Panc1 (cell line): Measurements from ENCODE around the gene C1orf105. TPM values are rescaled to one million over a fixed set of nuclear protein-coding genes. Genes with fewer than 3 reads are reported as not detected.

Experiments used
- ATAC-seq: fragments of 200-7000 bp; cut with Tn5 transposase; 2 replicates; pipeline ENCODE4 v1.9.1; 2020; ENCODE audit warnings: mild to moderate bottlenecking, moderate library complexity
- BruUV-seq: library from RNA; stranded (reverse); fragments of 400-500 nt; replicated peaks from 2 replicates; lab custom pipeline; 2021; lab: Mats Ljungman, UMichigan
- CTCF ChIA-PET: fragments of 300-600 bp; sonication (Branson Sonifier 250); formaldehyde crosslinking; loops from one replicate; lab custom pipeline; 2022; ENCODE audit warnings: antibody characterized with exemption; lab: Charles Lee
- POLR2A ChIA-PET: fragments of 300-600 bp; sonication (Branson Sonifier 250); formaldehyde crosslinking; loops from one replicate; lab custom pipeline; 2022; ENCODE audit warnings: antibody characterized with exemption; lab: Charles Lee
- DNase-seq: peaks from one replicate; pipeline ENCODE4 v3.0.0-alpha.2; 2010; ENCODE audit warnings: low read depth, low spot score
- H3K27ac ChIP-seq: 2 replicates; pipeline ENCODE4 v1.5.1; 2011; ENCODE audit warnings: mild to moderate bottlenecking, low read length, inconsistent platforms
- H3K27me3 ChIP-seq: fragments of 200-500 bp; sonication (Bioruptor generic); 2 replicates; pipeline ENCODE4 v1.6.0; 2014; ENCODE audit warnings: low read length, inconsistent platforms; ENCODE audit not compliant: control insufficient read depth, insufficient read depth
- H3K36me3 ChIP-seq: fragments of 200-500 bp; sonication (Bioruptor generic); 2 replicates; pipeline ENCODE4 v1.5.1; 2014; ENCODE audit warnings: inconsistent platforms, mild to moderate bottlenecking, low read length, moderate library complexity; ENCODE audit not compliant: control insufficient read depth, insufficient read depth
- H3K4me1 ChIP-seq: 2 replicates; pipeline ENCODE4 v1.5.1; 2011; ENCODE audit warnings: inconsistent platforms, mild to moderate bottlenecking, low read length, moderate library complexity; ENCODE audit not compliant: control insufficient read depth, insufficient read depth
- H3K4me3 ChIP-seq, 2 experiments: 2 replicates each; pipeline ENCODE4 v1.5.1; 2011 to 2012; ENCODE audit warnings: low read depth in 2 of 2, low read length in 2 of 2, mild to moderate bottlenecking in 2 of 2, inconsistent platforms in 1 of 2, moderate library complexity in 1 of 2
- H3K9me3 ChIP-seq: fragments of 200-500 bp; sonication (Bioruptor generic); 2 replicates; pipeline ENCODE4 v1.5.1; 2014; ENCODE audit warnings: low read depth, mild to moderate bottlenecking, inconsistent platforms, low read length, moderate library complexity; ENCODE audit not compliant: control insufficient read depth, insufficient read depth
- POLR2AphosphoS5 ChIP-seq: IDR thresholded peaks from 2 replicates; pipeline ENCODE4 v1.6.1; 2012; ENCODE audit warnings: mild to moderate bottlenecking, low read depth, low read length, moderate library complexity
- SIN3A ChIP-seq: IDR thresholded peaks from 2 replicates; pipeline ENCODE4 v1.6.1; 2012; ENCODE audit warnings: low read depth, mild to moderate bottlenecking, low read length, moderate library complexity, borderline replicate concordance; ENCODE audit not compliant: insufficient read depth
- TCF7L2 ChIP-seq: IDR thresholded peaks from 2 replicates; pipeline ENCODE4 v1.6.1; 2011; ENCODE audit warnings: mild to moderate bottlenecking, low read depth, low read length, inconsistent platforms
- in situ Hi-C: cut with HindIII; loops from 2 replicates; pipeline ENCODE4 v1.10.0; 2016; ENCODE audit warnings: low sequenced_read_pairs, low pct_unique_long_range_greater_than_20kb
- intact Hi-C: fragments of 100-400 bp; cut with micrococcal nuclease; formaldehyde crosslinking; loops from one replicate; pipeline ENCODE4 v1.10.0; 2022; ENCODE audit not compliant: unreplicated experiment
- total RNA-seq: library from RNA; stranded (reverse); gene quantifications from one replicate; pipeline ENCODE4 v1.2.1, GENCODE V29; 2021; ENCODE audit not compliant: unreplicated experiment
- TF ChIP-seq, protein P1 (sequence below): fragments of 450-650 bp; IDR thresholded peaks from 2 replicates; pipeline ENCODE4 v1.5.1; 2017; ENCODE audit warnings: mild to moderate bottlenecking
- TF ChIP-seq, protein P2 (sequence below), 2 experiments: IDR thresholded peaks; 2 replicates each; pipeline ENCODE4 v1.6.1; 2011 to 2012; ENCODE audit warnings: low read depth in 2 of 2, control low read depth in 1 of 2, low read length in 1 of 2, mild to moderate bottlenecking in 1 of 2, moderate library complexity in 1 of 2; ENCODE audit not compliant: insufficient read depth in 1 of 2

Gene C1orf105
- total RNA-seq, 1 experiment from 2014 or later: not detected

DNA sequence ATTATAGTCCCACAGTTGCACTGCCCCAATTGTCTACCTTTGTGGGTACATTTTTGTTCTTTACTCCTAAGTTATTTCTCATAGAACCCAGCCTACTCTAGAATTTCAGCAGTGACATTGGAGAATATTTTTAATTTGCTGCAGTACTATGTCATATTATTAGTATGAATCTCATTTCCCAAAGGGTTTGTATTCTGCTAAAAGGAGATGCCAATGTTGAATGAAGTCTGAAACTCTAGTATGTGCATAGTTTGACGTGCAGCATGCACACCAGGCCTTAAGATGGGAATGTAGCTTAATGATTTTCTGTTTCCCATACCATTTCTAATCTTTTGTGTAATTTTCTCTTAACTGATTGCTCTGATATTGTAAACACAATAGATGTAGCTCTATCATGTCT lies 10.5 kb upstream of the C1orf105 start:
- in situ Hi-C loops: no loop called here
- no peak for TF ChIP-seq POLR2AphosphoS5
- no peak for TF ChIP-seq TCF7L2
- TF ChIP-seq, protein P1, sequence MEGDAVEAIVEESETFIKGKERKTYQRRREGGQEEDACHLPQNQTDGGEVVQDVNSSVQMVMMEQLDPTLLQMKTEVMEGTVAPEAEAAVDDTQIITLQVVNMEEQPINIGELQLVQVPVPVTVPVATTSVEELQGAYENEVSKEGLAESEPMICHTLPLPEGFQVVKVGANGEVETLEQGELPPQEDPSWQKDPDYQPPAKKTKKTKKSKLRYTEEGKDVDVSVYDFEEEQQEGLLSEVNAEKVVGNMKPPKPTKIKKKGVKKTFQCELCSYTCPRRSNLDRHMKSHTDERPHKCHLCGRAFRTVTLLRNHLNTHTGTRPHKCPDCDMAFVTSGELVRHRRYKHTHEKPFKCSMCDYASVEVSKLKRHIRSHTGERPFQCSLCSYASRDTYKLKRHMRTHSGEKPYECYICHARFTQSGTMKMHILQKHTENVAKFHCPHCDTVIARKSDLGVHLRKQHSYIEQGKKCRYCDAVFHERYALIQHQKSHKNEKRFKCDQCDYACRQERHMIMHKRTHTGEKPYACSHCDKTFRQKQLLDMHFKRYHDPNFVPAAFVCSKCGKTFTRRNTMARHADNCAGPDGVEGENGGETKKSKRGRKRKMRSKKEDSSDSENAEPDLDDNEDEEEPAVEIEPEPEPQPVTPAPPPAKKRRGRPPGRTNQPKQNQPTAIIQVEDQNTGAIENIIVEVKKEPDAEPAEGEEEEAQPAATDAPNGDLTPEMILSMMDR: no peak
- TF ChIP-seq, protein P2, sequence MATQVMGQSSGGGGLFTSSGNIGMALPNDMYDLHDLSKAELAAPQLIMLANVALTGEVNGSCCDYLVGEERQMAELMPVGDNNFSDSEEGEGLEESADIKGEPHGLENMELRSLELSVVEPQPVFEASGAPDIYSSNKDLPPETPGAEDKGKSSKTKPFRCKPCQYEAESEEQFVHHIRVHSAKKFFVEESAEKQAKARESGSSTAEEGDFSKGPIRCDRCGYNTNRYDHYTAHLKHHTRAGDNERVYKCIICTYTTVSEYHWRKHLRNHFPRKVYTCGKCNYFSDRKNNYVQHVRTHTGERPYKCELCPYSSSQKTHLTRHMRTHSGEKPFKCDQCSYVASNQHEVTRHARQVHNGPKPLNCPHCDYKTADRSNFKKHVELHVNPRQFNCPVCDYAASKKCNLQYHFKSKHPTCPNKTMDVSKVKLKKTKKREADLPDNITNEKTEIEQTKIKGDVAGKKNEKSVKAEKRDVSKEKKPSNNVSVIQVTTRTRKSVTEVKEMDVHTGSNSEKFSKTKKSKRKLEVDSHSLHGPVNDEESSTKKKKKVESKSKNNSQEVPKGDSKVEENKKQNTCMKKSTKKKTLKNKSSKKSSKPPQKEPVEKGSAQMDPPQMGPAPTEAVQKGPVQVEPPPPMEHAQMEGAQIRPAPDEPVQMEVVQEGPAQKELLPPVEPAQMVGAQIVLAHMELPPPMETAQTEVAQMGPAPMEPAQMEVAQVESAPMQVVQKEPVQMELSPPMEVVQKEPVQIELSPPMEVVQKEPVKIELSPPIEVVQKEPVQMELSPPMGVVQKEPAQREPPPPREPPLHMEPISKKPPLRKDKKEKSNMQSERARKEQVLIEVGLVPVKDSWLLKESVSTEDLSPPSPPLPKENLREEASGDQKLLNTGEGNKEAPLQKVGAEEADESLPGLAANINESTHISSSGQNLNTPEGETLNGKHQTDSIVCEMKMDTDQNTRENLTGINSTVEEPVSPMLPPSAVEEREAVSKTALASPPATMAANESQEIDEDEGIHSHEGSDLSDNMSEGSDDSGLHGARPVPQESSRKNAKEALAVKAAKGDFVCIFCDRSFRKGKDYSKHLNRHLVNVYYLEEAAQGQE (IDR thresholded peaks at IDR 0.05; ENCODE audit: insufficient read depth in 1 of 2, low read depth in 2 of 2, low read length in 1 of 2): no peak
- TF ChIP-seq SIN3A: no peak
- Histone ChIP-seq H3K4me3 (no peak overlapping the region), H3K27me3 (no peaks in the 10 kb centered on the region), H3K27ac (no peak overlapping the region), H3K9me3 (no peaks in the 10 kb centered on the region), H3K4me1 (no peaks in the 10 kb centered on the region), H3K36me3 (no peaks in the 10 kb centered on the region)
- BruUV-seq: no TSS peak
- intact Hi-C loops: no loop called here
- POLR2A ChIA-PET: no interaction called here
- CTCF ChIA-PET: no interaction called here
- no peak for ATAC-seq
- no peak for DNase-seq

DNA sequence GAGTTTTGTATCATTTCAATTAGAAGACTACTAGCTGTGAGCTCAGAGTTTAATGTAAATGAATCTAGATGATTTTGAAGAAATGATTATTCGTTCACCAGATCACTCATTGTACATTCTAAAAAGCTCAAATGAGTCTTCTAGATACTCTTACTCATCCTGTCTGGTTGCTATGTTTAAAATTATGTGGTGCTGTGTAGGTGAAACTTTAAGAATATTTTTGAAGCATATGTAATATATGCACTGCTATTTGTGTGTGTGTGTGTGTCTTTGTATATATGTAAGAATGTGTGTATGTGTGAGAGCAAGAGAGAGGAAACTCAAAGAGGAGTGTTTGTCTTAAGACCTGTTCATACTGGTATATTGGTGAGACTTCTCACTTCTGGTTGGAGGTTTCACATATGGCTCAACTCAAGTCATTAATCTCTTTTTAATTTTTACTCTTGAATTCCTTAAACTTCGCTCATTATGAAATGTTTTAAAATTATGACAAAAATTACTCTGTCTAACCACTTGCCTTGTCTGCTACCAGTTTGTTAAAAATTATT lies 8.6 kb upstream of the C1orf105 start:
- Histone ChIP-seq H3K27ac (peak overlapping the region; percentile 24; the same call in 1 of the 2 replicates), H3K27me3 (no peaks in the 10 kb centered on the region), H3K4me3 (no peak overlapping the region), H3K9me3 (no peaks in the 10 kb centered on the region), H3K4me1 (no peaks in the 10 kb centered on the region), H3K36me3 (no peaks in the 10 kb centered on the region)
- DNase-seq (no peak), ATAC-seq (no peak)
- intact Hi-C loops: no loop called here
- ChIA-PET CTCF (no interaction called here), POLR2A (interaction anchor here (0.6 to 0.7 kb wide), 2 partner anchors 192 to 335 kb away, joined by 4 to 14 read pairs; no protein-coding TSS in a partner anchor)
- no TSS peak for BruUV-seq
- TF ChIP-seq, protein P2 (IDR thresholded peaks at IDR 0.05; ENCODE audit: insufficient read depth in 1 of 2, low read depth in 2 of 2, low read length in 1 of 2): no peak
- TF ChIP-seq, protein P1: no peak
- no peak for TF ChIP-seq TCF7L2
- no peak for TF ChIP-seq POLR2AphosphoS5
- no peak for TF ChIP-seq SIN3A
- in situ Hi-C loops: no loop called here
